Activated CD4-positive, CD25-positive, alpha-beta regulatory T cell treated with anti-CD3 and anti-CD28 coated beads, Interleukin-2, amount 50 U/mL, for 72 hours (primary cell): ENCODE results near the gene CAMKMT.

Experiments
- DNase-seq: peaks from one replicate; pipeline ENCODE4 v3.0.0; 2021

Gene CAMKMT

GRCh38 chr2:44668336-44668735 lies 306.6 kb downstream of the CAMKMT start:
- no peak for DNase-seq

DNA sequence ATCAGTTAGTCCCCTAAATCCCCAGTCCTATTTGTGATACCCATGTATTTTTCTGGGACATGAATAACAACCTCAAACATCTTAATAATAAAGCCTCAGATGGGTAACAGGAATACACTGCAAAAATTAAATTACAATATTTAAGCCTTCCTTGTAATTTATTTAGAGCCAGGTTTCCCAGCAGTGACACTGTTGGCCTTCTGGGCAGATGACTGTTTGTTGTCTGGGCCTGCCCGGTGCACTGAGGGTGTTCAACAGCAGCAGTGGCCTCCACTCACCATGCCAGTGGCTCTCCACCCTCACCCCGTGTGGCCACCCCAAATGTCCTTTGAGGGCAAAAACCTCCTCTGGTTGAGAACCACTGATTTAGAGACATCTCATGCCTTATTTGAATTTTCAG lies 309.5 kb downstream of the CAMKMT start:
- DNase-seq = no peak

DNA sequence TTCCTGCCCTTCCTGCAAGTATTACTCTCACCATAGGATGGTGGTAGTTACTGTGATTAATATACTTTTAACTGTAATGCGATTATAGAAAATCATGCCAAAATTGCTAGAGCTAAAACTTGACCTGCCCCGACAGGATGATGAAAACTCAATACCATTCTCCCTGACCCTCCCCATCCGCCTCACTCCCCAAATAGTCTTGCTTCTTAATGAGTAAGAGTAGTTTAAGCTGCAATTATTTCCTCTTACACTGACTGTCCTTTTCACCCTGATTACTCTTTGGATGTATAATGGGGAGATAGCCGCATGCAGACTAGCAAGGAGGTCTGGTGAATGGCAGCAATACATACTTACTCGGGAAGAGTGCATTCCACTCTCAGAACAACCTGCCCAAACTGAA lies 310.2 kb downstream of the CAMKMT start:
- no peak for DNase-seq

DNA sequence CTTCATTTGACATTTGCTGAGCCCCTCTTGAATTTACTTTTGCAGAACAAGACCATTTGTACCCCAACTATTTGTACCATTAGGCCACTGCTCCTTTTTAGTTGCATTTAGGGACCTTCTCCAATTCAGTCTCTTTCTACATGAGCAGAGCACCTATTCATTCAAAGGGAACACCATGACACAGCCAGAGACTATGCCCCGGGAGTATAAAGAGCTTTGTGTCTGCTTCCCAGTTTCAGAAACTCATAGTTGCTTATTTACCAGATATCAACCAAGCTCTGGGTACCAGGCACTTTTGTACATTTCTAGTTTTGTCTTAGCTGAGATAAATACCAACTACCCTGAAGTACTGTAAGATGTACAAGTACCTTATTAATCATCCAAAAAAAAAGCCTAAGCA lies 310.7 kb downstream of the CAMKMT start:
- no peak for DNase-seq

GRCh38 chr2:44674473-44675284 lies 312.9 kb downstream of the CAMKMT start:
- DNase-seq = no peak

GRCh38 chr2:44676379-44676778 lies 314.6 kb downstream of the CAMKMT start:
- DNase-seq = no peak

- DNase-seq = no peak
These were observed 317.8 kb downstream of the CAMKMT start for GRCh38 chr2:44679584-44679983.

GRCh38 chr2:44679990-44680389 lies 318.2 kb downstream of the CAMKMT start:
- DNase-seq = no peak

DNA sequence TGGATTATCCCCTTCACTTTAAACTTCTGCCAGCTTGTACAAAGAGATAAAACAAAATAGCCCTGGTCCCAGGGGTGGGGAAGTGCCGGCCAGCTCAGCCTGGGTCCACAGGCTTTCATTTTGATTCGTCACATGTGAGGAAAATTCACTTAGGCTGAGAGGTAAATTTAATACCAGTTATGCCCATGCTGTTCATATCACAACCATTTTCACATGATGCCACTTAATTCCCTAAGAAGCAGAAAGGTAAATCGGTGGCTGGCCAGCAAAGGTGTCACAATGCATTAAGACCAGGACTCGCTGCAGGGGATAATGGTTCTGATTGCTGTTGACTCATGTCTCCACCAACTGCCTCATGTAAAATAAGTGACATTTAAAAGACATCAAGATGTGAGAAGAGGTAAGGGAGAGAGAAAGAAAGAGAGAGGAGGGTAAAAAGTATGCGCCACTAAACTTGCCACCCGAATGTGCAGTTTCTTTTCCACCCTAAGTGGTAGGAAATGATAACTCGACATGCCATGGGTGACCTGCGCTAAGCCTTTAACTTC lies 318.8 kb downstream of the CAMKMT start:
- DNase-seq = no peak

- no peak for DNase-seq
These were observed 319.3 kb downstream of the CAMKMT start for GRCh38 chr2:44680983-44681531.

DNA sequence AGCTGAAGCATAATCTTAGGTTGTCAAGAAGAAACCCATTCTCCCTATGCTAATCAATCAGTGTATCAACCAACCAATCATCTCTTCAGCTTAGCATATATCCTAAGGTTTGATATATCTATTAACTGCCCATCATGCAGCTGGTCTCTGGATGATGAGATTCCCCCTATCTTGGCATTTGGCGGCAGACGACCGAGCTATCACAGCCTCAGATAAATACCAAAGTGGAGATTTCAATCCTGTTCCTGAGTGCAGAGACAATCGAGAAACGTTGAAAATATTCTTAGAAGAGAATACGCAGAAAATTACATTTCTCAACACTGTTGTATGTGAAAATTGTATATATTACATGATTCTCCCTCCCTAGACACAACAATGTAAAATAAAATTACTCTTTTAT lies 320.7 kb downstream of the CAMKMT start:
- DNase-seq = no peak

GRCh38 chr2:44684559-44684958 lies 322.8 kb downstream of the CAMKMT start:
- DNase-seq = no peak

DNA sequence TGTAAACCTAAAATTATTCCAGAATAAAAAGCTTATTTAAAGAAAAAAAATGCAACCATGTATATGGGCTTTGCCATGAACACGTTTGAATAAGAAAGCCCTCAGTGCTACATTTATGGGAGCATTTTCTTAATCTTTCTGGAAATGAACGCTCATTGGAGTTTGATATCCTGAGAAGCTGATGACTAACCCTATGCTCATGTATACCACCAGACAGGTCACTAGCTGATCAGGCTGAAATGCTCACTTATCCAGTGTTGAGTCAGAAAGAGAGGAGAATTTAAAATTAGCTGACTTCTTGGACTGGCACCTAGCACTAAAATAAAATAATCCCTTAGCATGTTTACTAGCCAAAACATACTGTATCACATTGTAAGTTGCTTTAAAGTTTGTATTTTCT lies 324.8 kb downstream of the CAMKMT start:
- no peak for DNase-seq

DNA sequence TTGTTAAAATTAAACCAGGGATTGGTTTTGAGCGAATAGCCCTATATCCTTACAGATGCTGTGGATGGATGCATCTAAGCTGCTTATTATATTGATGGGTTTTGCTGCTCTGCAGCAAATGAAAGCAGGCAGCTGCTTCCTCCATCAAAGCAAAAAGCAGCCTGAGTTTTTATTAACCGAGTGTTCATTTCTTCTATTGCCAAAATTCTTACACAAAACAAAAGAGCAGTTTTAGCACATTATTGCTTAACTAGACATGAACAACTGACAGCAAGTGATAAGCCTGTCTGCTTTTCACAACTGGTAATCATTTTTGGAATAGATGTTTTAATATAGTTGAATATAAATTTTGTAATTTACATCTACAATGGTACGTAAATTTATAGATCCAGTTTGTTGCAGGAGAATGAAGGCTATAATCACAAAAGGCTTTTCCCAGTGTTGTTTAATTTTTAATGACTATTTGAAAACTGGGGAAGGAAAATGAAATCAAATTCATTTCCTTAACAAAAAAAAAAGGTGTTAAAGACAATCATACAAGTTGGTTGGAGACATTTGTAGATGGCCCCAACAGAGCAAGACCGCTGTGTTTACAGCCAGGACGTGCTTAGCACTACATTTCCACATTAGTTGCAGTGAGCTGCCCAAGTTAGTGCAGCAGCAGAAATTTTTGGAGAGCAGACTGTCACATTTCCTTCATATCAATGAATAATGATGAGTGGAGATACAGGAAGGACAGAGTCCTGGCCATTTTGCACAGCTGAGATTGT lies 326.1 kb downstream of the CAMKMT start:
- DNase-seq = no peak

- DNase-seq = no peak
These were observed 326.8 kb downstream of the CAMKMT start for GRCh38 chr2:44688456-44689124.

DNA sequence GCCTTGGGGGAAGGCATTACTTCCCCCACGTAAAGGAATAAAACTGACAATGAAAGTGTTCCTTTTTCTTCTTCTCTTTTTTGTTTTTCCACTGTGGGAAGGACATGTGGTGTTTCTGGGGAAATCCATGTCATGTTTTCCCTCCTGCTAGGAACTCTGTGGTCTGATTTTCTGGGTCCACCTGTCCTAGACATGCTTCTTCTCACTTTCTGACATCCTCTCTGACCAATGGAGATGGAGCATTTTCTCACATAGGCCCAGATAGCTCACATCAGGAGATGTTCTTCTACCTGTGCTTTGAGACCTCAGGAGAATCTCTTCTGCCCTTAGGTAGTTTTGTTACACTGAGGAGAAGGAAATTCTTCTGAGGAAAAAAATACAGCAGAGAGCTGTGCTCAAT lies 327.8 kb downstream of the CAMKMT start:
- DNase-seq = no peak

DNA sequence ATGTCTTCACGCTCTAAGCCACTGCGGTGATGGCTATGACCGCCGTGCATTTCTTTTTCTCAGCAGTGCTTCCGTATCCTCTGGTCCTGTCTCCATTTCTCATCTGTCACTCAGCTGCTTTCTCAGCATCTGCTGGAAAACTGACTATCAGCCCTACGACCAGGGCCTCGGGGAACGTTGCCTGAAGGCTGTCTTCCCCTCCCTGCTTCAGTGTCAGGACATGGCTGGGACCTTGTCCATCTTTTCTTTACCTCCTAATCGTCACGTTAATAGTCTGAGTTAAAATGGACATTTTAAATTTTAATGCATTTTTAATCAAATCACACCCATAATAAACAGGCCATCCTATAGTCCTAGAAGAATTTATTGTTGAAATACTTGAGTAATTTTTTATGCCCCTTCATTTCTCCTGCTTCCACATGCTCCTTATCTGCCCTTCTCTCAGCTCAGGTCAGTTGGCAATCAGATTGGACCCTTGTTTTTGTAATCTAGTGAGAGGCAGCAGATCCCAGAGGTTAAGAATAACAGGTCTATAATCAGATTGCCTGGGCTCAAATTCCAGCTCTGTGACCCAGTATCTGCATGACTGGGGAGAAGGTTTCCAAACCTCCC lies 329.5 kb downstream of the CAMKMT start:
- DNase-seq = no peak

GRCh38 chr2:44692821-44693220 lies 331.1 kb downstream of the CAMKMT start:
- no peak for DNase-seq

DNA sequence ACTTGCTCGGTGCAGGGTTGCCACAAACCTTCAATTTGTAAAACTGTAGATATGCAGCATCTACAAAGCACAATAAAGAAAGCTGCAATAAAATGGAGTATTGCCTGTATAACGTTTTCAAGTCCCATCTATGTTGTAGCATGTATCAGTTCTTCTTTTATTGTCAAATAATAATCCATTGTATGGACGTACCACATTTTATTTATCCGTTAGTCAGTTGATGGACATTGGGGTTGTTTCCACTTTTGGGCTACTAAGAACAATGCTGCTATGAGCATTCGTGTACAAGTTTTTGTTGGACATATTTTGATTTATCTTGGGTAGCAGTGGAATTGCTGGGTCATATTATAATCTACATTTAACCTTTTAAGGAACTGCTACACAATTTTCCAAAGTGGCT lies 339.1 kb downstream of the CAMKMT start:
- no peak for DNase-seq

- DNase-seq = no peak
These were observed 343.6 kb downstream of the CAMKMT start for GRCh38 chr2:44705356-44705755.

- no peak for DNase-seq
These were observed 344.2 kb downstream of the CAMKMT start for GRCh38 chr2:44705876-44706480.
